ENCODE results near the gene FZD8. TPM values are rescaled to one million over a fixed set of nuclear protein-coding genes. Genes with fewer than 3 reads are reported as not detected.

Gene FZD8
- total RNA-seq, 1 experiment from 2014 or later = 0.22 TPM

GRCh38 chr10:35691522-35692236 is 49.6 kb upstream of the FZD8 start:
- H2AFZ ChIP-seq (ENCODE audit: low read depth, low read length, poor library complexity, severe bottlenecking) = no peak overlapping the region
- H3K79me2 ChIP-seq (ENCODE audit: insufficient read depth, low read length) = no peaks in the 10 kb centered on the region
- no peaks in the 10 kb centered on the region for H3K9me3 ChIP-seq (ENCODE audit: control insufficient read depth in 1 of 2, insufficient read depth in 1 of 2, low read depth in 1 of 2, low read length in 2 of 2)
- H3K9me2 ChIP-seq (ENCODE audit: insufficient read depth) = no peaks in the 10 kb centered on the region
- ChIA-PET POLR2A (no interaction called here), CTCF (no interaction called here), RAD21 (ENCODE audit: low non-redundant PET in 1 of 2, low total read pairs in 2 of 2, uncharacterized antibody in 2 of 2, unreplicated experiment in 2 of 2) (no interaction called here)
- peaks cover 21% of the 10 kb centered on the region; the same call in 1 of the 2 replicates for H3K27me3 ChIP-seq (ENCODE audit: insufficient read depth, low read length)
- H3K4me3 ChIP-seq (replicated peaks in 1 of 2; ENCODE audit: low read depth in 1 of 2, low read length in 2 of 2) = no peak overlapping the region
- H3K4me1 ChIP-seq (ENCODE audit: control insufficient read depth in 1 of 2, insufficient read depth in 2 of 2, low read length in 2 of 2) = no peaks in the 10 kb centered on the region
- TF ChIP-seq CBX3 (IDR thresholded peaks at IDR 0.05; ENCODE audit: low read depth) (no peak), SRF (IDR thresholded peaks at IDR 0.05; ENCODE audit: low read depth) (no peak), ZFX (IDR thresholded peaks at IDR 0.05) (no peak), FOSL1 (IDR thresholded peaks at IDR 0.05; ENCODE audit: low read depth) (no peak), YY1 (IDR thresholded peaks at IDR 0.05; ENCODE audit: extremely low read depth, insufficient replicate concordance, low read depth, low read length) (no peak), EZH2phosphoT487 (IDR thresholded peaks at IDR 0.05; ENCODE audit: borderline replicate concordance) (no peak), SIN3A (IDR thresholded peaks at IDR 0.05; ENCODE audit: low read depth) (no peak), TCF7L2 (IDR thresholded peaks at IDR 0.05; ENCODE audit: borderline replicate concordance, extremely low read depth, insufficient read depth, insufficient read length) (no peak), ZNF274 (IDR thresholded peaks at IDR 0.05; ENCODE audit: low read depth, low read length) (no peak)
- TF ChIP-seq, protein P1, sequence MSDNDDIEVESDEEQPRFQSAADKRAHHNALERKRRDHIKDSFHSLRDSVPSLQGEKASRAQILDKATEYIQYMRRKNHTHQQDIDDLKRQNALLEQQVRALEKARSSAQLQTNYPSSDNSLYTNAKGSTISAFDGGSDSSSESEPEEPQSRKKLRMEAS (IDR thresholded peaks at IDR 0.05) = no peak
- intact Hi-C loops (cut with micrococcal nuclease) = no loop called here
- DNase-seq (ENCODE audit: low read depth, low spot score) (no peak), ATAC-seq (no peak)
- no TSS peak for BruUV-seq (replicated peaks)
- no peaks in the 10 kb centered on the region for H3K36me3 ChIP-seq (ENCODE audit: control insufficient read depth in 1 of 2, insufficient read depth in 2 of 2, low read length in 2 of 2)
- no peak overlapping the region for H3K27ac ChIP-seq (ENCODE audit: low read depth, low read length)
- no peaks in the 10 kb centered on the region for H4K20me1 ChIP-seq (ENCODE audit: insufficient read depth)
- no peak overlapping the region for H3K9ac ChIP-seq (ENCODE audit: low read length)
- no peak overlapping the region for H3K4me2 ChIP-seq (ENCODE audit: low read length)

DNA sequence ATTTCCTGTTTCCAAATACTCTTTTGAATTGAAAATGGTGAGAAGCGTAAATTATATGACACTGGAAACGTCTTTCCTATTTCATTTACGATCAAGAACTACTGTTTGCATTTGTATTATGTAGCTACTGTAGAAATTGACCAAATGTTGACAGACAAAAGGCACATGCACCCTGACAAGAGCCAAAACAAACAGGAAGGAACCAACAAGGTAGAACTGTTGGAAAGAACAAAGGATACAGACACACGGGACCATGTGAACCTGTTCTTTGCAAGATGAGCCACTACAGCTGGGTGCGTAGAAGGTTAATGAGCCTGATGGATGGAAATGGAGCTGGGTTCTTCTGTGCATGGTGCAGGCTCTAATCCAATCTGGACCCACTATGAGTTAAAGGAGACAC is 48.4 kb upstream of the FZD8 start:
- Histone ChIP-seq H3K9me2 (ENCODE audit: insufficient read depth) (no peaks in the 10 kb centered on the region), H3K4me3 (replicated peaks in 1 of 2; ENCODE audit: low read depth in 1 of 2, low read length in 2 of 2) (no peak overlapping the region), H3K27ac (ENCODE audit: low read depth, low read length) (no peak overlapping the region), H3K27me3 (ENCODE audit: insufficient read depth, low read length) (peaks cover 22% of the 10 kb centered on the region; the same call in 1 of the 2 replicates), H3K9me3 (ENCODE audit: control insufficient read depth in 1 of 2, insufficient read depth in 1 of 2, low read depth in 1 of 2, low read length in 2 of 2) (no peaks in the 10 kb centered on the region), H3K9ac (ENCODE audit: low read length) (no peak overlapping the region), H2AFZ (ENCODE audit: low read depth, low read length, poor library complexity, severe bottlenecking) (no peak overlapping the region), H3K4me2 (ENCODE audit: low read length) (no peak overlapping the region), H3K36me3 (ENCODE audit: control insufficient read depth in 1 of 2, insufficient read depth in 2 of 2, low read length in 2 of 2) (no peaks in the 10 kb centered on the region), H4K20me1 (ENCODE audit: insufficient read depth) (no peaks in the 10 kb centered on the region), H3K79me2 (ENCODE audit: insufficient read depth, low read length) (no peaks in the 10 kb centered on the region), H3K4me1 (ENCODE audit: control insufficient read depth in 1 of 2, insufficient read depth in 2 of 2, low read length in 2 of 2) (no peaks in the 10 kb centered on the region)
- ChIA-PET CTCF (no interaction called here), RAD21 (ENCODE audit: low non-redundant PET in 1 of 2, low total read pairs in 2 of 2, uncharacterized antibody in 2 of 2, unreplicated experiment in 2 of 2) (no interaction called here), POLR2A (no interaction called here)
- DNase-seq (ENCODE audit: low read depth, low spot score) (no peak), ATAC-seq (no peak)
- intact Hi-C loops (cut with micrococcal nuclease) = no loop called here
- BruUV-seq (replicated peaks) = no TSS peak
- no peak for TF ChIP-seq CEBPB (IDR thresholded peaks at IDR 0.05; ENCODE audit: low read depth)
- TF ChIP-seq TCF7L2 (IDR thresholded peaks at IDR 0.05; ENCODE audit: borderline replicate concordance, extremely low read depth, insufficient read depth, insufficient read length) = no peak
- TF ChIP-seq ZNF274 (IDR thresholded peaks at IDR 0.05; ENCODE audit: low read depth, low read length) = no peak
- no peak for TF ChIP-seq EZH2 (IDR thresholded peaks at IDR 0.05)
- no peak for TF ChIP-seq SIN3A (IDR thresholded peaks at IDR 0.05; ENCODE audit: low read depth)
- TF ChIP-seq, protein P2, sequence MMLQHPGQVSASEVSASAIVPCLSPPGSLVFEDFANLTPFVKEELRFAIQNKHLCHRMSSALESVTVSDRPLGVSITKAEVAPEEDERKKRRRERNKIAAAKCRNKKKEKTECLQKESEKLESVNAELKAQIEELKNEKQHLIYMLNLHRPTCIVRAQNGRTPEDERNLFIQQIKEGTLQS (IDR thresholded peaks at IDR 0.05) = no peak
- TF ChIP-seq EGR1 (IDR thresholded peaks at IDR 0.05; ENCODE audit: low read depth) = no peak
- TF ChIP-seq YY1 (IDR thresholded peaks at IDR 0.05; ENCODE audit: extremely low read depth, insufficient replicate concordance, low read depth, low read length) = no peak
- TF ChIP-seq, protein P3, sequence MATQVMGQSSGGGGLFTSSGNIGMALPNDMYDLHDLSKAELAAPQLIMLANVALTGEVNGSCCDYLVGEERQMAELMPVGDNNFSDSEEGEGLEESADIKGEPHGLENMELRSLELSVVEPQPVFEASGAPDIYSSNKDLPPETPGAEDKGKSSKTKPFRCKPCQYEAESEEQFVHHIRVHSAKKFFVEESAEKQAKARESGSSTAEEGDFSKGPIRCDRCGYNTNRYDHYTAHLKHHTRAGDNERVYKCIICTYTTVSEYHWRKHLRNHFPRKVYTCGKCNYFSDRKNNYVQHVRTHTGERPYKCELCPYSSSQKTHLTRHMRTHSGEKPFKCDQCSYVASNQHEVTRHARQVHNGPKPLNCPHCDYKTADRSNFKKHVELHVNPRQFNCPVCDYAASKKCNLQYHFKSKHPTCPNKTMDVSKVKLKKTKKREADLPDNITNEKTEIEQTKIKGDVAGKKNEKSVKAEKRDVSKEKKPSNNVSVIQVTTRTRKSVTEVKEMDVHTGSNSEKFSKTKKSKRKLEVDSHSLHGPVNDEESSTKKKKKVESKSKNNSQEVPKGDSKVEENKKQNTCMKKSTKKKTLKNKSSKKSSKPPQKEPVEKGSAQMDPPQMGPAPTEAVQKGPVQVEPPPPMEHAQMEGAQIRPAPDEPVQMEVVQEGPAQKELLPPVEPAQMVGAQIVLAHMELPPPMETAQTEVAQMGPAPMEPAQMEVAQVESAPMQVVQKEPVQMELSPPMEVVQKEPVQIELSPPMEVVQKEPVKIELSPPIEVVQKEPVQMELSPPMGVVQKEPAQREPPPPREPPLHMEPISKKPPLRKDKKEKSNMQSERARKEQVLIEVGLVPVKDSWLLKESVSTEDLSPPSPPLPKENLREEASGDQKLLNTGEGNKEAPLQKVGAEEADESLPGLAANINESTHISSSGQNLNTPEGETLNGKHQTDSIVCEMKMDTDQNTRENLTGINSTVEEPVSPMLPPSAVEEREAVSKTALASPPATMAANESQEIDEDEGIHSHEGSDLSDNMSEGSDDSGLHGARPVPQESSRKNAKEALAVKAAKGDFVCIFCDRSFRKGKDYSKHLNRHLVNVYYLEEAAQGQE (IDR thresholded peaks at IDR 0.05; ENCODE audit: low read depth) = no peak
- TF ChIP-seq CBX3 (IDR thresholded peaks at IDR 0.05; ENCODE audit: low read depth) = no peak

Data from HCT116 (cell line).